HG03108 (cell line): ENCODE results near the gene PSMD8.
A peak's percentile ranks its signal among the peaks of the same experiment; 100 is the strongest.
"Not testable (repeated sequence)": the region's sequence is repeated elsewhere in the genome, so short reads cannot be mapped to it uniquely, and the experiment has no call there.

ENCODE experiments used
- ATAC-seq: cut with Tn5 transposase; IDR thresholded peaks from one replicate; pipeline ENCODE4 v1.9.1; 2021; ENCODE audit warnings: moderate library complexity; ENCODE audit not compliant: unreplicated experiment

Gene PSMD8

DNA sequence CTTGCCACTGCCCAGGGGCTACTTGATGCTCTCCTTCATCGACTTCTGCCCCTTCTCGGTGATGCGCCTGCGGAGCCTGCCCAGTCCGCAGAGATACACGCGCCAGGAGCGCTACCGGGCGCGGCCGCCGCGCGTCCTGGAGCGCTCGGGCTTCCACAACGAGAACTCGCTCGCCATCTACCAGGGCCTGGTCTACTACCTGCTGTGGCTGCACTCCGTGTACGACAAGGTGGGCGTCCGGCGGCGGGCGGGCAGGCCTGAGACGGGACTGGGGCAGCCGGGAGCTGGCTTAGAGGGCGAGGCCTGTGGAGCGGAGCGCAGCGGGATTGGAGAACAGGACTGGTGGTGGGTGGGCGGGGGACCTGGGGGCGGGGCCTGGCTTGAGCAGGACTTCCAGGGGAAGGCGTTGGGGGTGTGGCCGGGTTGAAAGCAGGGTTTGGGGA, 12.7 kb upstream of the PSMD8 start:
- peak; percentile 66 for ATAC-seq

DNA sequence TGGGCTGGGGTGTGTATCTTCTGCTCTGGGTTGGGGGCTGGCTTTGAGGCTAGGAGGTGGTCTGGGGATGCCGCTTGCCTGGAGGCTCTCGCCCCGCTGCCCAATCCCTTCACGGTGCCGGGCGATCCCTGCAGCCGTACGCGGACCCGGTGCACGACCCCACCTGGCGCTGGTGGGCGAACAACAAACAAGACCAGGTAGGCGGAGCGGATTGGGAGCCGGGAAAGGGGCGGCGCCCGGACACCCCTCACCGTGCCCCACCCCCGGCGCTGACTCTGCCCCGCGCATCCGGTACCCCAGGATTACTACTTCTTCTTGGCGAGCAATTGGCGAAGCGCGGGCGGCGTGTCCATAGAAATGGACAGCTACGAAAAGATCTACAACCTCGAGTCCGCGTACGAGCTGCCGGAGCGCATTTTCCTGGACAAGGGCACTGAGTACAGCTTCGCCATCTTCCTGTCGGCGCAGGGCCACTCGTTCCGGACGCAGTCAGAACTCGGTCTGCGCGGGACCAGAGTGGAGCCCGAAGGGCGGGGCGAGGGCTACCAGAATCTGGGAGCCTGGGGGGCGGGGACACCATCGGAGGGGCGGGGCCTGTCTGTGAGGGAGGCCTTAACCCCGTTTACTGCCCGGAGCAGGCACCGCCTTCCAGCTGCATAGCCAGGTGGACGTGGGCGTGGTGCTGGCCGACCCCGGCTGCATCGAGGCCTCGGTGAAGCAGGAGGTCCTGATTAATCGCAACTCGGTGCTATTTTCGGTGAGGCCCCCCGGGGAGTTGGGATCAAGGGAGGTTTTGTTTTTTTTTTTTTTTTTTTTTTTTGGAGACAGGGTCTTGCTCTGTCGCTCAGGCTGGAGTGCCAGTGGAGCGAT, 12.1 kb upstream of the PSMD8 start:
- peak; percentile 29 for ATAC-seq

DNA sequence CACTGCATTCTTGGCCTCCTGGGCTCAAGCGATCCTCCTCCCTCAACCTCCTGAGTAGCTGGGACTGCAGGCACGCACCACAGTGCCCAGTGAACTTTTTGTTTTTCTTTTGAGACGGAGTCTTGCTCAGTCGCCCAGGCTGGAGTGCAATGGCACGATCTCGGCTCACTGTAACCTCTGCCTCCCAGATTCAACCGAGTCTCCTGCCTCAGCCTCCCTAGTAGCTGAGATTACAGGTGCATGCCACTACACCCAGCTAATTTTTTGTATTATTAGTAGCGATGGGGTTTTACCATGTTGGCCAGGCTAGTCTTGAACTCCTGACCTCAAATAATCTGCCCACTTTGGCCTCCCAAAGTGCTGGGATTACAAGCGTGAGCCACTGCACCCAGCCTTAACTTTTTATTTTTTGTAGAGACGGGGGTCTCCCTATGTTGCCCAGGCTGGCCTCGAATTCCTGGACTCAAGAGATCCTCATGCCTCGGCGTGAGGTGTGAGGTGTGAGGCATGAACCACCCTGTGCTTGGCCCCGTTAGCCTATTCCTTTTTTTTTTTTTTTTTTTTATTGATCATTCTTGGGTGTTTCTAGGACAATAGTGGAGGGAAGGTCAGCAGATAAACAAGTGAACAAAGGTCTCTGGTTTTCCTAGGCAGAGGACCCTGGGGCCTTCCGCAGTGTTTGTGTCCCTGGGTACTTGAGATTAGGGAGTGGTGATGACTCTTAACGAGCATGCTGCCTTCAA, 11.3 kb upstream of the PSMD8 start:
- not testable (repeated sequence) for ATAC-seq

DNA sequence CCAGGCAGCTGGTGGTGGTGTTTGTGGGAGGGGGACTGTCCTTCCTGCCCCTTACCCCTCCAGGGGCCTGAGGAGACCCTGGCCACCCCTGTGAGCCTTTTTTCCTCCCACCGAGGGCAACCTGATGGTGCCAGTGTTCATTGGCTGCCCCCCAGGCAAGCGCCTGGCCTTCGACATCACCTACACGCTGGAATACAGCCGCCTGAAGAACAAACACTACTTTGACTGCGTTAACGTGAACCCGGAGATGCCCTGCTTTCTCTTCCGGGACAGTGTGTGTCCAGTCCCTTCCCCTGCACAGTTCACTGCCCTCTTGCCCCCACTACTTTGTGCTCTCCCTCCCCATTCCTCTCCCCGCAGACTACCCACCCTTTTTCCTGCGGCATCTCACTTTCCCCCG, 7.3 kb upstream of the PSMD8 start:
- no peak for ATAC-seq

DNA sequence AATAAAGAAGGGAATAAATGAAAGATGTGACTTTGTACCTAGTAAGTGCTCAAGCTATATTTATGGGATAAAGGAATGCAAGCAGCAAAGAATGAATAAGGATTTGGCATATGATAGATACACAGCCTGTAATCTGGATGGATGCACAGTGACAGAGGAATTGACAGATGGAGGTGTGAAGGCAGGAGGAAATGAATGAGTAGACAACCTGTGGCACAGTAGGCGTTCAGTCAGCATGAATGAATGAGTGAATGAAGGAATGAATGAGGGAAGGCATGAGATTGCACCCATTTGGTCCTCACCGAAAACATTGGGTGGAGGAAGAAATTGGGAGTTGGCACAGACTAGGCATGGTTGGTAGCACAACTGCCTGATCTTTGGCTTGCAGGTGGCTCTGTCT, 4.8 kb upstream of the PSMD8 start:
- ATAC-seq = no peak

DNA sequence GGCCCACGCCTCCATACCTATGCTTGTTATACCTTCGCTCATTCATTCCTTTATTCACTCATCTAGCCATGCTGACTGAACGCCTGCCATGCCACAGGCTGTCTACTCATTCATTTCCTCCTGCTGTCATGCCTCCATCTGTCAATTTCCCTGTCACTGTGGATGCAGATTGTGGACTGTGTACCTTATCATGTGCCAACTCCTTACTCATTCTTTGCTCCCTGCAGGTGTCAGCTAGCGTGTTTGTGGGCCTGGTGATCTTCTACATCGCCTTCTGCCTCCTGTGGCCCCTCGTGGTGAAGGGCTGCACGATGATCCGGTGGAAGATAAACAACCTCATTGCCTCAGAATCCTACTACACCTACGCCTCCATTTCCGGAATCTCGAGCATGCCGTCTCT, 4.1 kb upstream of the PSMD8 start:
- ATAC-seq = no peak

DNA sequence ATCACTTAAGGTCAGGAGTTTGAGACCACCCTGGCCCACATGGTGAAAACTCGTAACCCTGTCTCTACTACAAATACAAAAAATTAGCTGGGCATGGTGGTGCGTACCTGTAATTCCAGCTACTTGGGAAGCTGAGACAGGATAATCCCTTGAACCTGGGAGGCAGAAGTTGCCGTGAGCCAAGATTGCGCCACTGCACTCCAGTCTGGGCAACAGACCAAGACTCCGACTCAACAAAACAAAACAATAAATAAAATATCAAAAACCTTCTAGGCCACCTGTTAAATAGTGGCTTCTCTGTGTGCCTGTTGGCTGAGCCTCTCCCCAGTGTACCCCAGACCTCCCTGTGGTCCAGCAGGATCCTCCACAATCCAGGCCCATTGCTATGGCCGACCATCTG, 3.3 kb upstream of the PSMD8 start:
- no peak for ATAC-seq

DNA sequence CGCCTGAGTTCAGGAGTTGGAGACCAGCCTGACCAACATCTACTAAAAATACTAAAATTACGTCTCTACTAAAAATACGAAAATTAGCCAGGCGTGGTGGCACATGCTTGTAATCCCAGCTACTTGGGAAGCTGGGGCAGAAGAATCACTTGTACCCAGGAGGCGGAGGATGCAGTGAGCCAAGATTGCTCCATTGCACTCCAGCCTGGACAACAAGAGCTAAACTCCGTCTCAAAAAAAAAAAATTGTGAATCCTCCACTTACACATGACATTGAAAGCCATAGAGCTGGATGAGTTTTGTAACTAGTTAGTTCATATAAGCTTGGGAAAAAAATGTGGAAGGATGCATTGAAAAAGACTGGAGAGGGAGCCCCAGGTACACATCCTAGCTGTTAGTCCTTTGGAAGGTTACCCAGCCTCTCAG, 452 bp upstream of the PSMD8 start:
- no peak for ATAC-seq

DNA sequence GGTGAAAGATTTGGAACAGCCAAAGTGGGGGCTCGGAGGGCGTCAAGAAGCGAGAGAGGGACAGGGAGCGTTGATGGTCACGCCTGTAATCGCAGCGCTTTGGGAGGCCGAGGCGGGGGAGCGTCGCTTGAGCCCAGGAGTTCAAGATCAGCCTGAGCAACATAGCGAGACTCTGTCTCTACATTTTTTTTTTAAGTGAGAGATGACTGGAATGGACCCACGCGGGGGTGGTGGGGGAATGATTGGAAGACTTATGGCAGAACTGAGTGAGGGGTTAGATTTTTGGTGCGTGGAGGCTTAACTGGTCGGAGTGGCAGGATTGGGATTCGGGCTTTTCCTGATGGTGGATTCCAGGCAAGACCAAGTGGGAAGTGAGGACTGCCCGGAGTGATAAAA, 725 bp downstream of the PSMD8 start:
- no peak for ATAC-seq

DNA sequence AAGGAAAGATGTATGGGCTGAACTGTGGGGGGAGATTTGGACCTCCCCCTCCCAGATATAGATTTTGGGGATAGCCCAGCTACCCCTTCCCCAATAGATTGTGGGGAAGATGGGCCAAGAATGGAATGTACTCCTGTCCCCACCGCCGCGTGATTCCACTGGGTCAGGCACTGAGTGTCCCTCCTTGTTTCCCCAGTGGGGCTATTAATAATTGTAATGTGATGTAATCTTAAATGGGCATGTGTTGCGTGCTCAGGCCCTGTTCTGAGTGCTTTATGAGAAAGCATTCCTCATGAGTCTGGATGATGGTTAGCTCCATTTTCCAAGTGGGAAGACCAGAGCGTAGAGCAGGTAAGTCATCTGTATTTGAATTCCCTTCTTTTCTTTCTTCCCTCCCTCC, 1.4 kb downstream of the PSMD8 start:
- ATAC-seq = no peak

DNA sequence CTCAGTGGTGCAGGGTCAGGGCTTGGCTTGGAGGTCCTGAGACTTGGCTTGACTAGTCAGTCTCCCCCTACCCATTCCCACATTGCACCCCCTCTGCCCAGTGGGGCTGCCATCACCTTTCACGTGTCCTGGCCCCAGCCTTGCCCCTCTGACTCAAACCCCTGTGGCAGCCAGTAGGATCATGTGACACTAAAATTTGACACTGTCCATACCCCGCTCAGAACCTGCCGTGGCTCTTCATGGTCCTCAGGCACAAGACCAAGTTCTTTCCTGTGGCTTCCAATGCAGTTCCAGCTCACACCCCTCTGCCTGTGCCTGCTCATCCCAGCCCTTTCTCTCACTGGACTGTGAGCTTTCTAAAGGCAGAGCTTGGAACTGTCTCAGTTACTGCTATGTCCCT, 2.2 kb downstream of the PSMD8 start:
- ATAC-seq = no peak

DNA sequence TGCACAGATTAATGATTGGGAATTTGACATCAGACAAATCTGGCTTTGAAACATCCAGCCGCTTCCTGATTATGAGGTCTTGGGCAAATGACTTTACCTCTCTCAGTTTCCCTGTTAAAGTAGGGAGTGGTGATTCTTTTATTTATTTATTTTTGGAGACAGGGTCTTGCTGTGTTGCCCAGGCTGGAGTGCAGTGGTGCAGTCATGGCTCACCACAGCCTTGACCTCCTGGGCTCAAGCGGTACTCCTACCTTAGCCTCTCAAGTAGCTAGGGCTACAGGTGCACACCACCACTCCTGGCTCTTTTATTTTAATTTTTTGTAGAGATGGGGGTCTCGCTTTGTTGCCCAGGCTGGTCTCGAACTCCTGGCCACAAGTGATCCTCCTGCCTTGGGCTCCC, 2.7 kb downstream of the PSMD8 start:
- ATAC-seq = no peak

DNA sequence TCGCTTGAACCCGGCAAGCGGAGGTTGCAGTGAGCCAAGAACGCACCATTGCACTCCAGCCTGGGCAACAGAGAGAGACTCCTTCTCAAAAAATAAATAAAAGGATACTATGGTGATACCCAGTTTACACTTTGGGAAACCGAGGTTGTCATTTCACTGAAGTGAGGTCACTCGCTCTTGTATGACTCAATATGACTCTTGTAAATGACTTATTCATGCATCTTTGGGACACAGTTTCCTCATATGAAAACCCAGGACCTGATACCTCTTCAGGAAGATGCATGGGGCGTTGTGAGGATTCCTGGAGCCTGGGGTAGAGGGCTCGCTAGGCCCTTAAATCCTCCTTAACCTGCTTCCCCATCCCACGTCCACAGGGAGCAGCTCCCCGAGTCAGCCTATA, 4.5 kb downstream of the PSMD8 start:
- ATAC-seq = no peak

DNA sequence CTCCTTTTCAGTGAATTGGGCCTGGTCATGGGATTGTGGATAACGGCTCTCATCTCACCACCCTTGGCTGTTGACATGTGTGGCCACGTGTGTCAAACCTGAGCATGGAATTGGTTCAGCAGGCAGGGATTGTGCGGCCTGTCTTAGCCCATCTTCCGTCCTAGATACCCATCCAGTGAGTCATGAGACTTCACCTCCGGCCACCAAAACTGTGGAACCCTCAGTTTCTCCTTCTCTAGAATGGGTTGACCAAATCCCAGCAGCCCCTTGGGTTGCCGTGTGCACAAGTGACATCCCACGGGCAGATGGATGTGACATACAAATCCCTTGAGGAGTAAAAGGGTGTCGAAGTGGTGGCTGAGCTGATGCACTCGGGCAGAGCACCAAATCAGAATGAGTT, 6.8 kb downstream of the PSMD8 start:
- ATAC-seq = no peak

DNA sequence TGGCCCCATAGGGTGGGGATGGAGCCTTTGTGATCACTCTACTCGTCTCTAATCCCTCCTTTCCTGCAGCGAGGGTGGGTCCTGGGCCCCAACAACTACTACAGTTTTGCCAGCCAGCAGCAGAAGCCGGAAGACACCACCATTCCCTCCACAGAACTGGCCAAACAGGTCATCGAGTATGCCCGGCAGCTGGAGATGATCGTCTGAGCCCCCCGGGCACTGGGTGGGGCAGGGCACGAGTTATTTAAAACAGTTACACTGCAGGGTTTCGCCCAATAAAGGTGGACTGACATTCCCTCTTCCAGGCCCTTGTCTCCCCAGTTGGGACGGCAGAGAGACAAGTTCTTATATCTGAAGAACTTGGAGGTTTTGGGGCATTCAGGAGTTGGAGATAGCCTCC, 8.8 kb downstream of the PSMD8 start:
- ATAC-seq = no peak

DNA sequence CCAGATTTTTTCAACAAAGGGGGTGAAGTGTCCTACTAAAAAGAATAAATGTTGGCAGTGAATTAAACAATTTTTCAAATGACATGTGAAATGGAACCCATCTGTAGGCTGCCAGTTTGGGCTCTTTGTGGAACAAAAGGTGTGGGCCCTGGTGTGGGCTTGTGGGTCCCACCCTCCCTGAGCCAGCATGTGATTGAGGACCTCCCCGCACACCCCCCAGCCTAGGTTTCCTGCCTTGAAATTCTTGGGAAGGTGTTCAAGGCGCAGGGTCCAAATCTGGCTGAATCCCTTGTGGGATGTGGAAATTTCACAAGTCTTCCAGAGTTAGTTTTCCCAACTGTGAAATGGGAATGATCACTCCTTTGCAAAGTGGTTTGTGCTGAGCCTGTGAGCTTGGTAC, 9.4 kb downstream of the PSMD8 start:
- ATAC-seq = no peak

DNA sequence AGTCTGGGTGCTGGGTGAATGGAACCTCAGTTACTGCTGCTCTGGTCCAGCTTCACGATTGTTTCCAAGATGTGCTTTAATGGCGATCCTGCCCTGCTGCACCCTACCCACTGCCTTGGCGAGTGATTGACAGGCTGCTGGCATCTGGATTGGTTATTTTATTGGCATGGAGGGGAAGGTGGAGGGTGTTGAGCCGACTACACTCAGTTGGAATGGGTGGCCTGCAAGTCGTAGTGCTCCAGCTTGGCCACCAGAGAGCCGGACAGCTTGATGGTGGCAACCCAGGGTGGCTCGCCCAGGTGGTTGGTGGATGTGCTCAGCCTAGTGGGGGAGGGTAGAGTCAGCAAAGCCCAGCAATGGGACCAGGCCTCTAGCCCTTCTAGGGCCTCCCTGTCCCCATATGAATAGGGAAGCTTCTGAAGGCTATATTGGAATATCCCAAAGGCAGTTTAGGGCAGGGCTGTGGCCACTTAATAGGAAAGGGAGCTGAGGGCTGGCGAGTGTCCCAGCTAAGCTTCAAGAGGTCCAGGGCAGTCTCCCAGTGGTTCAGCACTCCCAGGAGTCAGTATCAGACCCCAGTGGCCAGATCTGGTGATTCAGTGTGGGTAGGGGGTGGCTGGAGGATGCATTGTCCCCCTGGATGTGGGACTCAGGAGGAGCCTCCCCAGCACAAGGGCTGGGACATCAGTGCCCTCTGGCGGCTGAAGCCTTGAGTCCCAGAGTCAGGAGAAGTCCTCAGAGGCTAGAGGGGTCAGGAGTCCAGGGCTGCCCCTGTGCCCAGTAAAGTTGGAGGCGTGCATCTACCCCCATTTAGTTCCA, 10.0 kb downstream of the PSMD8 start:
- ATAC-seq = no peak

DNA sequence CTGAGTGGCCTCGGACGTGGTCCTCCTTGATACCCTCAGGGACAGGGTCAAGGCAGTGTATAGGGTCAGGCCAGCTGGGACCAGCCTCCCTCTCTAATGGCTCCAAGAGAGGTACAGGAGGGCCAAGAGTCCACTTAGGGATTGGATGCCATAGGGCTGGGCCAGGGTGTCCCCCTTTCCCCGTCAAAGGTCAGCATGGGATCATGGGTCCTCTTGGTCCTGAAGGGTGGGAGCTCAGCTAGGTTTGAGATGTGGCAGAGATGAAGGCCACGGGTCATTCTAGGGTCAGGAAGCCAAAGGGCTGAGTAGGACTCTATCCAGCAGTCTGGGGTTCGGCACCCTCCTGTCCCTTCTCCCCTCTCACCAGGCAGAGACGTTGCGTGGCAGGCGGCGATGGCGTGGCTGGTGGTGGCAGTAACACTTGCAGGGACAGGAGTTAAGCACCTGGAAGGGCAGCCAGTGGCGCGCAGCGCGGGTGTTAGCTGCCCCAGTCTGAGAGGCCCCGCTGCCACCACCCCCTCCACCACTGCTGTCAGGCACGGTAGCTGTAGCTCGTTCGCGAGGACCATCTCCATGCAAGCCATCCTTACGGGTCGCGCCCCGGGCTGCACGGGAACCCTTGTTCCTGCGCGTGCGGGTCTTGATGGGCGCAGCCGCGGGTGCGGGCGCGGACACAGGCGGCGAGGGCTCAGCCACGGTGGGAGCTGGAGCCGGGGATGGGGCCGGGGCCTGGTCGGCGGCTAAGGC, 10.9 kb downstream of the PSMD8 start:
- no peak for ATAC-seq

DNA sequence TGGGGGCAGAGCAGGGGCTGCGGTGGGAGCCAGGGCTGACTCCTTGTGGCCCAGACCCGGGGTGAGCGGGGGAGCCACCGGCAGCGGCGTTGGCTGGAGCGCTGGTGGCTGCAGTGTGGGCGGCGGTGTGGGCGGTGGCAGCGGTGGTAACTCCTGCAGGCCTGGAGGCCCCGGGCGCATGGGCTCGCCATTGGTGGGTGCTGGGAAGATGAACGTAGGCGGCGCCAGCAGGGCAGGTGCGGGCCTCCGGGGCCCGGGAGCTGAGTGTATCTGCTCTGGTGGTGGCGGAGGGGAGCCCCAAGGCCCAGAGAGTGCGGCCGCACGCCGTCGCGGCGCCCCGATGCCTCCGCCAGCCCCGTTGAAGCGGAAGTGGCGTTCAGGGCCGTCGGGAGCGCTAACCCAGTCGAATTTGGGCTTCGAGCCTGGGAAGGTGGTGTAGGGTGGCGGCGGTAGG, 11.5 kb downstream of the PSMD8 start:
- no peak for ATAC-seq

DNA sequence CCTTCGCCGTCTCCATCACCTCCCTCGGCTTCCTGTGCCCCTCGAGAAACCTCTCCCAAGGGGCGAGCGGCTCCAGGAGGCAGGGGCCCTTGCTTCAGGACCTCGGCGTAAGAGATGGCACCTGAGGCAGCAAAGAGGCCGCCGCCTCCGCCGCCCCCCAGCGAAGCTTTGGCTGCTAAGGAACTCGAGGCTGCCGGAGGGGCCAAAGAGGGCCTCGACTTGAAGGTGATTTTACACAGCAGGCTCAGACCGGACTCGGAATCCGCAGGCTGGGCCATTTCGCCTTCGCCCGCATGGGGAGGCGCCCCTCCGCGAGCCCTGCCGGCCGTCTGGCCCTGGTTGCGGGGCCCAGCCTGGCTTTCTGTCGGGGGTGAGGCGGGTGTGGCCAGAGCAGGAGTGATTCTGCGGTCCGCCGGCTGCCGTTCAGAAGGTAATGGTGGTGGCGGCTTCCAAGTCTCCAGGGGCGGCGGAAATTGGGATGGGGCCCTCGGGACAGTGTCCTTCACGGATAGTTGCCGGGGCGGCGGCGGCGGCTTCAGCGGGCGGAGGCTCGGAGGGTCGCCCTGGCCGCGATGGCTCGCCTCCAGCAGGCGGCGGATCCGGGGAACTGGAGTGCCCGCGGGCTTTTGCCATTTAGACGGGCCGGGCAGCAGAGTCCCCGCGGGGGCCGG, 12.1 kb downstream of the PSMD8 start:
- ATAC-seq = no peak
